Ovary (tissue), 9 donors: ENCODE results near the gene TLR8. TPM values are rescaled to one million over a fixed set of nuclear protein-coding genes. Genes with fewer than 3 reads are reported as not detected.

Source experiments
- DNase-seq, 5 donors: peaks; one replicate each; pipeline ENCODE4 v3.0.0-alpha.2; 2019 to 2020
- H3K27ac ChIP-seq, 2 donors: fragments of 200-600 bp; one replicate each; pipeline versions ENCODE4 v1.5.1 to v1.8.0; 2019 to 2022
- H3K27me3 ChIP-seq: fragments of 200-600 bp; one replicate; pipeline ENCODE4 v1.8.0; 2022
- H3K36me3 ChIP-seq: fragments of 200-600 bp; sonication (generic); one replicate; pipeline ENCODE4 v1.5.1; 2019
- H3K4me1 ChIP-seq: one replicate; pipeline ENCODE4 v1.8.1; 2013; ENCODE audit warnings: mild to moderate bottlenecking, moderate library complexity; ENCODE audit not compliant: insufficient read depth
- H3K4me3 ChIP-seq: fragments of 200-600 bp; sonication (generic); one replicate; pipeline ENCODE4 v1.5.1; 2017
- H3K9me3 ChIP-seq, 2 donors: fragments of 200-600 bp in 1 of 2; sonication (generic) in 1 of 2; one replicate each; pipeline versions ENCODE4 v1.5.1 to v1.8.1; 2013 to 2019; ENCODE audit warnings: mild to moderate bottlenecking in 1 of 2, moderate library complexity in 1 of 2
- EP300 ChIP-seq: sonication (generic); formaldehyde crosslinking; IDR thresholded peaks from one replicate; pipeline ENCODE4 v1.6.1; 2017; ENCODE audit warnings: antibody characterized with exemption
- POLR2A ChIP-seq: fragments of 450-650 bp; IDR thresholded peaks from one replicate; pipeline ENCODE4 v1.6.1; 2017; ENCODE audit warnings: antibody characterized with exemption, mild to moderate bottlenecking, moderate library complexity
- WGBS, 3 donors: extraction: QIAGEN DNeasy Blood & Tissue Kit in 1 of 3; methylation state at CpG; one replicate each; pipeline versions ENCODE4 v1.1.5 to v1.1.7; 2013 to 2017; 5-methylcytosine and 5-hydroxymethylcytosine counted together
- intact Hi-C, 4 donors: fragments of 100-400 bp; cut with DNase I; formaldehyde crosslinking; loops; one replicate each; pipeline versions ENCODE4 v1.11.0 to v1.15.1; 2022 to 2023
- polyA plus RNA-seq, 2 donors: library from polyadenylated mRNA; stranded (reverse); fragments of 200-250 nt in 1 of 2; fragments of 350-450 nt in 1 of 2; fragmentation: Illumina TruSeq in 1 of 2; extraction: RNeasy Lipid Tissue Mini Kit (QIAGEN cat#74804) in 1 of 2; gene quantifications; one replicate each; pipeline ENCODE4 v1.2.3, GENCODE V29; 2013 to 2014
- total RNA-seq, 7 donors: library from RNA; depleted of rRNA in 2 of 7; stranded (reverse); fragments of >200 nt in 2 of 7; fragmentation: NEBNext Ultra II Directional in 3 of 7; extraction: Animal tissue kit (Norgen Biotek cat#: 25700) in 3 of 7; gene quantifications; one replicate each; pipeline versions ENCODE4 v1.1.0 to v1.2.4, GENCODE V29; 2016 to 2023
- TF ChIP-seq, protein P1 (sequence below), 3 donors: fragments of 450-650 bp in 2 of 3; fragments of 200-600 bp in 1 of 3; IDR thresholded peaks; one replicate each; pipeline versions ENCODE4 v1.5.1 to v1.8.0; 2016 to 2022; ENCODE audit warnings: antibody characterized with exemption in 3 of 3, mild to moderate bottlenecking in 1 of 3
- donor health status: DM: no; HTN: no; CAD: no; lungs with moderate emphysema.
- donor health status: DM: no; HTN: no; CAD: no.
- donor health status: Bipolar disorder and iron deficiency.
- donor health status: DM: yes; HTN: yes; CAD: no.
- donor health status: DM: no; HTN: no; CAD: no.
- donor health status: DM: yes; HTN: yes; CAD: no.

Gene TLR8
- total and polyA plus RNA-seq, 9 donors = 0.18 to 2.5 (median 0.30) TPM

DNA sequence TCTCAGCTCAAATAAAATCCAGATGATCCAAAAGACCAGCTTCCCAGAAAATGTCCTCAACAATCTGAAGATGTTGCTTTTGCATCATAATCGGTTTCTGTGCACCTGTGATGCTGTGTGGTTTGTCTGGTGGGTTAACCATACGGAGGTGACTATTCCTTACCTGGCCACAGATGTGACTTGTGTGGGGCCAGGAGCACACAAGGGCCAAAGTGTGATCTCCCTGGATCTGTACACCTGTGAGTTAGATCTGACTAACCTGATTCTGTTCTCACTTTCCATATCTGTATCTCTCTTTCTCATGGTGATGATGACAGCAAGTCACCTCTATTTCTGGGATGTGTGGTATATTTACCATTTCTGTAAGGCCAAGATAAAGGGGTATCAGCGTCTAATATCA, 18.7 kb upstream of the TLR8 start:
- whole genome bisulfite sequencing, 3 donors = 64 to 78% (median 70%) methylated on average over 3 of the region's 3 CpGs

DNA sequence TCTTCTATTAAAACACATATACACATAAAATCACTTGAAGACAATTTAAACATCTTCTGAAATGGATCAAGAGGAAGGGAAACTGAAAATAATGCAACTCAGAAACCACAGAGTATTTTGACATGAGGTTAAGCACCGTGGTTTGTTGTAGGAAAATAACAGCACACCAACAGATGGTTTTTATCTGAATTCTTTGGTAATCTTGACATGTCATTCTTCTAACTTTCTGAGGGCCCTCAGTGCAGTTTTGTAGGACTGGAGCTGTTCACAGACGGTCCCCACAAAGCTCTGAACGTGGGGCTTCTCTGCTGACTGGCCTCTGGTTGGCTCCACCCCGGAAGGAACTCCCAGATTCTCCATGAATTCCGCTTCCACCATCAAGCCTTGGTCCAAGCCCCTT, 16.0 kb upstream of the TLR8 start:
- no peak for DNase-seq
- no peak overlapping the region for H3K4me3 ChIP-seq
- H3K36me3 ChIP-seq = no peaks in the 10 kb centered on the region
- 31 to 47% (median 36%) methylated on average over 5 of the region's 5 CpGs for WGBS, 3 donors
- H3K27ac ChIP-seq = no peak overlapping the region
- no peaks in the 10 kb centered on the region for H3K9me3 ChIP-seq
- no peaks in the 10 kb centered on the region for H3K27me3 ChIP-seq
- no peaks in the 10 kb centered on the region for H3K4me1 ChIP-seq
- TF ChIP-seq, protein P1, sequence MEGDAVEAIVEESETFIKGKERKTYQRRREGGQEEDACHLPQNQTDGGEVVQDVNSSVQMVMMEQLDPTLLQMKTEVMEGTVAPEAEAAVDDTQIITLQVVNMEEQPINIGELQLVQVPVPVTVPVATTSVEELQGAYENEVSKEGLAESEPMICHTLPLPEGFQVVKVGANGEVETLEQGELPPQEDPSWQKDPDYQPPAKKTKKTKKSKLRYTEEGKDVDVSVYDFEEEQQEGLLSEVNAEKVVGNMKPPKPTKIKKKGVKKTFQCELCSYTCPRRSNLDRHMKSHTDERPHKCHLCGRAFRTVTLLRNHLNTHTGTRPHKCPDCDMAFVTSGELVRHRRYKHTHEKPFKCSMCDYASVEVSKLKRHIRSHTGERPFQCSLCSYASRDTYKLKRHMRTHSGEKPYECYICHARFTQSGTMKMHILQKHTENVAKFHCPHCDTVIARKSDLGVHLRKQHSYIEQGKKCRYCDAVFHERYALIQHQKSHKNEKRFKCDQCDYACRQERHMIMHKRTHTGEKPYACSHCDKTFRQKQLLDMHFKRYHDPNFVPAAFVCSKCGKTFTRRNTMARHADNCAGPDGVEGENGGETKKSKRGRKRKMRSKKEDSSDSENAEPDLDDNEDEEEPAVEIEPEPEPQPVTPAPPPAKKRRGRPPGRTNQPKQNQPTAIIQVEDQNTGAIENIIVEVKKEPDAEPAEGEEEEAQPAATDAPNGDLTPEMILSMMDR (IDR thresholded peaks at IDR 0.05) = no peak
- TF ChIP-seq POLR2A = no peak
- no peak for TF ChIP-seq EP300
- intact Hi-C loops = no loop called here

More for the DNA sequence above, 18.7 kb upstream of the TLR8 start:
- no peaks in the 10 kb centered on the region for H3K27me3 ChIP-seq
- H3K27ac ChIP-seq = no peak overlapping the region
- TF ChIP-seq, protein P1 (IDR thresholded peaks at IDR 0.05) = no peak
- no peak for TF ChIP-seq EP300
- no peak for TF ChIP-seq POLR2A
- H3K4me1 ChIP-seq = no peaks in the 10 kb centered on the region
- H3K36me3 ChIP-seq = no peaks in the 10 kb centered on the region
- no peaks in the 10 kb centered on the region for H3K9me3 ChIP-seq
- intact Hi-C loops = no loop called here
- H3K4me3 ChIP-seq = no peak overlapping the region
- no peak for DNase-seq

DNA sequence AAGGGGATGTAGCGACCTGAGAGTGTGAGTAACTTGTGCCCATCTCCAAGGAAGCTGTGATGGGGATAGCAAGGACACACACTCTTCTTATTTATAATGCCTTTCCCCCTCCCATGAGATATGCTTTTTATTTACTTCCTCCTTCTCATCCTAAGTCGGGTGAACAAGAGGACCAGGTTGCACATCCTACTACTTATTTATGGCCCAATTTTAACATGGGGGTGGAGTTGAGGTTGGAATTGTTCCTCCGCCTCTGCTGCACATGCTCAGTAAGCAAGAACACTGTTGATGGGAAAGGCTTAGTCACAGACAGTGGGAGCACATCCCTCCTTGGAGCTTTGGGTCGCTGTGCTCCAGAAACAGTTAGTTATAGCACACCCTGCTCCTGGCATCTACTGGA, 15.2 kb upstream of the TLR8 start:
- 60 to 73% (median 65%) methylated on average over 4 of the region's 4 CpGs for WGBS, 3 donors
- intact Hi-C loops = no loop called here
- H3K27ac ChIP-seq = no peak overlapping the region

DNA sequence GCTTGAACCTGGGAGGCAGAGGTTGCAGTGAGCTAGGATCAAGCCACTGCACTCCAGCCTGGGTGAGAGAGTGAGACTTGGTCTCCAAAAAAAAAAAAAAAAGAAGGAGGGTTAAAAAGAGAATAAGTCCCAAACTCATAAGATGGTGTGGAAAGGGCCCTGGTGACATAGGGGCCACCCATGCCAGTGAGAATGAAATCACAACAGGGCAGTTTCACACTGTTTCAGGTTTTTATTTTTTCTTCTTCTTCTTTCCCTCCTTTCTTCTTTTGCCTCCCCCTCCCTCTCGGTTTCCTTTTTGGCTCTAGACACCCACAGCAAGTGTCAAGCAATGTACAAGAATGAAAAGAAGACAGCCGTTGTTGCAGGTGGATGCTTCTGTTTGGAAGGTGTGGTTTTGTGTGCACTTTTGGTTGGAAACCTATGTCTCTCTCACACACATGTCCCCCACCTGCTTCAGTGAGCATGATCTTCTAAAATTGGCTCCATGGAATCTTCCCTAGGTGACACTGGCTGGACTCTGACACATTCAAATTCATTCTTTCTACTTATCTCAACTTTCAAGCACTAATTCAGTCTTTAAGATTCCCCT, 14.4 kb upstream of the TLR8 start:
- H3K4me1 ChIP-seq = no peaks in the 10 kb centered on the region
- DNase-seq = no peak
- 33 to 56% (median 34%) methylated on average over 2 of the region's 2 CpGs for WGBS, 3 donors
- no peak overlapping the region for H3K4me3 ChIP-seq
- H3K36me3 ChIP-seq = no peaks in the 10 kb centered on the region
- no peaks in the 10 kb centered on the region for H3K9me3 ChIP-seq
- no peaks in the 10 kb centered on the region for H3K27me3 ChIP-seq
- intact Hi-C loops = no loop called here
- TF ChIP-seq EP300 = no peak
- TF ChIP-seq, protein P1 (IDR thresholded peaks at IDR 0.05) = no peak
- TF ChIP-seq POLR2A = no peak
- no peak overlapping the region for H3K27ac ChIP-seq

More for the DNA sequence above, 15.2 kb upstream of the TLR8 start:
- Histone ChIP-seq H3K9me3 (no peaks in the 10 kb centered on the region), H3K27me3 (no peaks in the 10 kb centered on the region), H3K36me3 (no peaks in the 10 kb centered on the region), H3K4me1 (no peaks in the 10 kb centered on the region), H3K4me3 (no peak overlapping the region)
- DNase-seq = no peak
- TF ChIP-seq, protein P1 (IDR thresholded peaks at IDR 0.05) = no peak
- TF ChIP-seq POLR2A (no peak), EP300 (no peak)
